HepG2 (cell line): ENCODE data around the gene CHPF. TPM values are rescaled to one million over a fixed set of nuclear protein-coding genes. Genes with fewer than 3 reads are reported as not detected.

Experiments
- FUBP1 ChIP-seq: sonication (generic); formaldehyde crosslinking; IDR thresholded peaks from 2 replicates; pipeline ENCODE4 v1.5.1; 2020; ENCODE audit warnings: missing genetic modification reagents, mild to moderate bottlenecking, borderline replicate concordance
- HNF4G ChIP-seq, 2 experiments: sonication (generic) in 1 of 2; formaldehyde crosslinking in 1 of 2; IDR thresholded peaks; 2 replicates each; pipeline versions ENCODE4 v1.4.0 to v1.6.1; 2011 to 2020; ENCODE audit warnings: borderline replicate concordance in 2 of 2, low read depth in 2 of 2, mild to moderate bottlenecking in 2 of 2, low read length in 1 of 2, missing genetic modification reagents in 1 of 2, moderate library complexity in 1 of 2
- HOXA5 ChIP-seq: sonication (generic); formaldehyde crosslinking; IDR thresholded peaks from 2 replicates; pipeline ENCODE4 v1.4.0; 2020; ENCODE audit warnings: missing genetic modification reagents
- KDM4B ChIP-seq: sonication (generic); formaldehyde crosslinking; IDR thresholded peaks from 2 replicates; pipeline ENCODE4 v1.4.0; 2020; ENCODE audit warnings: missing genetic modification reagents
- NCOA5 ChIP-seq: sonication (generic); formaldehyde crosslinking; IDR thresholded peaks from 2 replicates; pipeline ENCODE4 v1.4.0; 2020; ENCODE audit warnings: missing genetic modification reagents
- NFIB ChIP-seq: sonication (generic); formaldehyde crosslinking; IDR thresholded peaks from 2 replicates; pipeline ENCODE4 v1.9.0; 2021; ENCODE audit warnings: missing genetic modification reagents, mild to moderate bottlenecking, borderline replicate concordance
- PBX3 ChIP-seq: sonication (generic); formaldehyde crosslinking; IDR thresholded peaks from 2 replicates; pipeline ENCODE4 v1.8.1; 2023; ENCODE audit warnings: missing genetic modification reagents, inconsistent platforms, borderline replicate concordance
- SKIL ChIP-seq: sonication (generic); formaldehyde crosslinking; IDR thresholded peaks from 2 replicates; pipeline ENCODE4 v1.8.0; 2022; ENCODE audit warnings: missing genetic modification reagents, mild to moderate bottlenecking, moderate library complexity, borderline replicate concordance
- TEAD2 ChIP-seq: sonication (generic); formaldehyde crosslinking; IDR thresholded peaks from 2 replicates; pipeline ENCODE4 v1.9.0; 2021; ENCODE audit warnings: missing genetic modification reagents
- ZBTB10 ChIP-seq: sonication (generic); formaldehyde crosslinking; IDR thresholded peaks from 2 replicates; pipeline ENCODE4 v1.4.0; 2020; ENCODE audit warnings: missing genetic modification reagents, borderline replicate concordance
- ZFP91 ChIP-seq: sonication (generic); formaldehyde crosslinking; IDR thresholded peaks from 2 replicates; pipeline ENCODE4 v1.9.0; 2022; ENCODE audit warnings: missing genetic modification reagents, mild to moderate bottlenecking, borderline replicate concordance
- ZKSCAN1 ChIP-seq: fragments of 150-350 bp; IDR thresholded peaks from 2 replicates; pipeline ENCODE4 v1.6.1; 2014; ENCODE audit warnings: low read length
- ZNF460 ChIP-seq: sonication (generic); formaldehyde crosslinking; IDR thresholded peaks from 2 replicates; pipeline ENCODE4 v1.5.1; 2020; ENCODE audit warnings: missing genetic modification reagents, mild to moderate bottlenecking, borderline replicate concordance
- ZNF496 ChIP-seq: sonication (generic); formaldehyde crosslinking; IDR thresholded peaks from 2 replicates; pipeline ENCODE4 v1.8.1; 2023; ENCODE audit warnings: mild to moderate bottlenecking, moderate library complexity, missing genetic modification reagents; ENCODE audit not compliant: insufficient replicate concordance
- ZNF724P ChIP-seq: sonication (generic); formaldehyde crosslinking; IDR thresholded peaks from 2 replicates; pipeline ENCODE4 v1.8.0; 2022; ENCODE audit warnings: missing genetic modification reagents, borderline replicate concordance
- ZNF839 ChIP-seq: sonication (generic); formaldehyde crosslinking; IDR thresholded peaks from 2 replicates; pipeline ENCODE4 v1.4.0; 2020; ENCODE audit warnings: missing genetic modification reagents, mild to moderate bottlenecking, borderline replicate concordance
- ZZZ3 ChIP-seq: sonication (generic); formaldehyde crosslinking; IDR thresholded peaks from 2 replicates; pipeline ENCODE4 v1.4.0; 2020; ENCODE audit warnings: missing genetic modification reagents, mild to moderate bottlenecking, borderline replicate concordance
- polyA plus RNA-seq, 8 experiments: library from polyadenylated mRNA; depleted of rRNA in 3 of 8; stranded (reverse) in 7 of 8; unstranded in 1 of 8; fragments of >200 nt; fragmentation: Illumina TruSeq in 4 of 8; extraction: Trizol in 4 of 8; gene quantifications; 2 replicates each; pipeline versions ENCODE4 v1.2.1 to v1.2.3, GENCODE V29; 2011 to 2016; ENCODE audit warnings: low read depth in 4 of 8, missing spikeins in 1 of 8, mixed read lengths in 1 of 8; ENCODE audit not compliant: insufficient read depth in 1 of 8
- total RNA-seq, 5 experiments: library from RNA; depleted of rRNA; stranded (reverse); fragments of >200 nt; fragmentation: Illumina TruSeq; extraction: Trizol; gene quantifications; 2 replicates each; pipeline ENCODE4 v1.2.3, GENCODE V29; 2016; ENCODE audit warnings: low read depth in 1 of 5

Gene CHPF
- total and polyA plus RNA-seq, 2 of the 13 experiments (the other 11 are each of a cell fraction or from before 2014, with no cell fraction given) = 79.6 to 111 TPM

GRCh38 chr2:219543596-219544358 lies at the start of gene CHPF, which contains the start of gene TMEM198 (continued):
- peak; percentile 88 for TF ChIP-seq ZBTB10
- TF ChIP-seq PBX3 (CRISPR knock-in tag) = peak; percentile 96
- TF ChIP-seq HOXA5 (CRISPR knock-in tag) = peak; percentile 97
- peak; percentile 87 for TF ChIP-seq ZNF724P
- no peak for TF ChIP-seq NFIB
- no peak for TF ChIP-seq ZNF496 (CRISPR knock-in tag)
- TF ChIP-seq ZZZ3 (CRISPR knock-in tag) = peak; percentile 30
- peak; percentile 32; the same call in 1 of the 2 replicates for TF ChIP-seq ZNF460
- TF ChIP-seq ZNF839 (CRISPR knock-in tag) = no peak
- TF ChIP-seq ZKSCAN1 = 0 out of 2 replicates have a peak, but pooled peaks have one; percentile 50
- TF ChIP-seq HNF4G (IDR thresholded peaks at IDR 0.05; ENCODE audit: borderline replicate concordance, low read depth, low read length) = no peak
- no peak for TF ChIP-seq HNF4G (CRISPR knock-in tag; IDR thresholded peaks at IDR 0.05; ENCODE audit: borderline replicate concordance, low read depth)
- no peak for TF ChIP-seq SKIL (CRISPR knock-in tag)
- peak; percentile 99 for TF ChIP-seq ZFP91
- TF ChIP-seq NCOA5 = 0 out of 2 replicates have a peak, but pooled peaks have one; percentile 80
- no peak for TF ChIP-seq FUBP1
- TF ChIP-seq TEAD2 (CRISPR knock-in tag) = peak; percentile 45; the same call in 1 of the 2 replicates
- peak; percentile 96 for TF ChIP-seq KDM4B (CRISPR knock-in tag)
